GDM1 (cell line): ENCODE data around the gene ZDHHC11B.
"Not testable (repeated sequence)": the region's sequence is repeated elsewhere in the genome, so short reads cannot be mapped to it uniquely, and the experiment has no call there.

ENCODE experiments used
- DNase-seq: peaks from one replicate; lab custom pipeline; 2025; lab: John Stamatoyannopoulos, UW

The ZDHHC11B gene

DNA sequence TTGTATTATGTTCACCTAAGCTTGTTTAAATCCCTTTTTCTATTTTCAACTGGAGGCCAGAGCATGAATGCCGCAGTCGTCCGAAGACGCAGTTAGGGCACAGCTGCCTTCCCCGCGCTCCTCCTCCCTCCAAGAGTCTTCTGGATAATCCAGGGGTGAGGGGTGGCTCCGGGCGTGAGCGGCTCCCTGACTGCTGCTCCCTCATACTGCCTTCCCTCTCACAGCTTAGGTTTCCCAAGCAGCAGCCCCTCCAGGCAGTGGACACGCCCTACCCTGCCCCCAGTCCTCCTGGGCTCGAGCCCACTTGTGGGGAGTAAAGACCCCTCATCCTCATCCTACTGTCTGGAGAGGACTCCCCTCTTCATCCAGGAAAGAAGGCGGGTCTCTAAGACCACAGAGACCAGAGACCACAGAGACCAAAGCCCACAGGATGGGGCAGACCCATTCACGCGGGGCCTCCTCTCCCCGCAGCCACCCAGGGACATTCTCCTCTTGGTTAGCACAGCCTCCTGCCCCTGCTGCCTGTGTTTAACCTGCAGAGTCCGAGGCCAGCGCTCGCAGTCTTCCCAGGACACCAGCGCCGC, 31.9 kb downstream of the ZDHHC11B start:
- DNase-seq: not testable (repeated sequence)

DNA sequence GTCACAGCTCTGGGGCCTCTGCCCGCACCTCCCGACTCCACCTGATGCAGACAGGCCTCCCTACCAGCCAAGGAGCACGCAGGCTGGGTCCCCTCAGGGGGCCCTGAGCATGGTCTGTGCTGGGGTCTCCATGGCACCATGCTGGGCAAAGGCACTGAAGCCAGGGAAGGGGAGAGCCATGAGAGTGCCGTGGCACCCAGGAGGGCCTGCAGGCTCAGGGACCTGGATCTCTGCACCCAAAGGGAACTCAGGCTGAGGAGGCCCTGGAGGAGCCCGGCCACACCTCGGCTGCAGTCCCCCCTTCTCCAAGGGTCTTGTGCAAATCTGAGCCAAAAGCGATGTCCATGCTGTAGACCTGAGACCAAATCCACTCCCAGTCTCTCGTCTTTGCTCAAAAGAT, 32.5 kb downstream of the ZDHHC11B start:
- not testable (repeated sequence) for DNase-seq

DNA sequence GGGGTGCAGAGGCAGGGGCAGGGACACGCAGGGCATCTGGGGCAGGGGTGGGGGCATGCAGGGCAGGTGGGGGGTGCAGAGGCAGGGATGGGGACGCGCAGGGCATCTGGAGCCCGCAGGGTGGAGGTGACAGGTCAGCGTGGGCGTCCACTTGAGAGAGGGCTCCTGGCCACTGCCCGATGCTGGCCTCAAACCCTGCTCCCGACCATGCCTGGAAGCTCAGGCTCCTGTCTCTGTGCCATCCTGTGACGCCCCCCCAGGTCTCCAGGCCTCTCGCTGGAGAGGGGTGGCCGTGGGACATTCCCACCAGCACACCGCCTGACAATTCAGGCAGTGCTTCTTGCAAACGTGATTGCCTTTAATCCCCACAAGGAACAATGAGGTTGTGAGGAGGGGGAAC, 33.0 kb downstream of the ZDHHC11B start:
- DNase-seq: no peak

DNA sequence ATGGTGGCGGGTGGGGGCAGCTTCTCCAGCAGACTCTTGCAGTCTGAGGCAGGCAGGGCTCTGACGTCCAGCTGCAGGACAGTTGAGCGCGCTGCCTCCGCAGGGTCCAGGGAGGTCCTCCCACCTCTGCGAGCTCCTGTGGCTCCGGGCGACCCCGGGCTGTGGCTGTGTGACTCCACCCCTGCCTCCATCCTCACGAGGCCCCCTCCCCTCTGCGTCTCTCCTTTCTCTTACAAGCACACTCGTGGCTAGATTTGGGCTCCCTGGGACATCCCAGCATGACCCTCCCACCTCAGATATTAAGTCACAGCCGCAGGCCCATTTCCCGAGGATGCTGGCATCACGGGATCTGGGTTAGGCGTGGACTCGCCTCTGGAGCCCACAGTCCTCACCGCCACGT, 34.3 kb downstream of the ZDHHC11B start:
- DNase-seq: not testable (repeated sequence)

DNA sequence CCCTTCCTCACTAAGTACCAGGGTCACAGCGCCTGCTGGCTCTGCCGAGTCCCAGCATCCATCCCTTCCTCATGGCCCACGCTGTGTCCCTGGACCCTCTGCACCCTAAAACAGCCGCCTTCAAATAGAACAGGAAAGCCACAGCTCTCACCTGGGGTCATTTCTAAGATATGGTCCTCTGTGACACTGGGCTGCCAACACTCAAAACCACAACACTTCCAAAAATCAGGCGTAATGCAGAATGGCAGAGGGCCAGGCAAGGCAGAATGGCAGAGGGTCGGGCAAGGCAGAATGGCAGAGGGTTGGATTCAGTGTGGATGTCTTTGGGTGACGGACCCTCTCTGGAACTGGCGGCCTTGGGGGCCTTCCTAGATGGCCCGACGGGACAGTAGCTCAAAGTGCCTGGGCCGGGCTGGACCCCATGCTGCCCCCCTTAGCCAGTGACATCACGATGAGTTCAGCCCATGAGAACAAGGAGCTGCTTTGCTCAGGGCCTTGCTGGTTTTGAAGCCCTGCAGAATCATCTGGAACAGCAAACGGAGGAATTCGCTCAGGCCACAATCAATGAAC, 35.3 kb downstream of the ZDHHC11B start:
- no peak for DNase-seq

DNA sequence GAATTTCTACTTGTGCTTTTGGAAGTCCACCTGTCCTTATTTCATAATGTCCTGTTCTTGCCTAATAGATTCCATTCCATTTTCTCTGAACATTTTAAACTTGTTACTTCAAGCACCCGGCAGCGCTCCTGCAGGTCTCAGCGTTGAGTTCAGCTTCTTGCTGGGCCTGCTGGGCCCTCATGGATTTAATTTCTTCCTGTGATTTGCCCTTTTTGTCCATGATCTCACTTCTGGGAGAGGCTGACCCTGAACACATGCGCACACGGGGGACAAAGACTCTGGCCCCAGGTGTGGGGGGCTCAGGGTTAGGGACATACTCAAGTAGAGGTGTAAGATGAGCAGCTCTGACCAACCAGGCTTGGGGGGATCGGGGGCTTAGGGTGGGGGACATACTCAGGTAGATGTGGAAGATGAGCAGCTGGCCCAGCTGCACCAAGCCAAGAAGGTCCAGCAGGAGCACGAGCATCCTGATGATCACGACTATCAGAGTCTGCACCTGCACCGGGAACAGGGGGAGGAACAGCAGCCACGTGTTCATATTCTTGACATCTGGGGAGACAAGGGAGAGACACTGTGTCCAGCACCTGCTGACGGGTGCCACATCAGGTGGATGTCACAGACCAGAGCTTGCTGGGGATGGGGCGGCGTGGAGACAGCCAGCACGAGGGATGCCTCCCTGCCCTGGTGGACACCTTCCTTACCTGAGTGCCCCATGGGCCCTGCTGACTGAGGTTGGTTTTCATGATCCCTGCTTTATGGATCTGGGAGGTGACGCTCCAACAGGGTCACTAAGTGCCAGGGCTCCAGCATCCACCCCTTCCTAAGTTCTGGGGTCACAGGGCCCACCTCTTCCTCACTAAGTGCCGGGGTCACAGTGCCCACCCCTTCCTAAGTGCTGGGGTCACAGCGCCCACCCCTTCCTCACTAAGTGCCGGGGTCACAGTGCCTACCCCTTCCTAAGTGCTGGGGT, 36.2 kb downstream of the ZDHHC11B start:
- DNase-seq: not testable (repeated sequence)

DNA sequence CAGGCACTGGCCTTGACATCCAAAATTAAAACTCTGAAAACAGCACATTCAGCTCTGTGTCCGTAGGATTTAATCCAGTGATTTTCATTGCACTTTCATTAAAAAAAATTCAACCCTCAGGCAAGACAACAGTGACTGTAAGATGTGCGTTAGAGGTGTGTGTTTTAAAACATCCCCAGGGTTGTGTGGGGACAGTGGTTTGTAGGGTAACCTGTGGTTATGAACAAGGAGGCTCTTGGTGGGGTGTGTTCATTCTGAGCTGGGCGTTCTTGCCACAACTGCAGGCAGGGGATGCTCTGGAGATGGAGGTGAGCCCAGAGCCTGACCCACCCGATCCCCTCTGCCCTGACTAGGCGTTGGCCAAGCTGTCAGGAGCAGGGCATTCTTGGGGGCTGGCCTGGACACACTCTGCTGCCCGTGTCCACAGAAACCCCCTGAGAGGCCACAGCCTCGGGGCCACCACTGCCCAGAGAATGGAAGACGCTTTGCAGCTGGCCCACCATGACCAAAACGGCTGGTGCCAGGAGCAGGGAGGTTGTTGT, 37.2 kb downstream of the ZDHHC11B start:
- DNase-seq: not testable (repeated sequence)

DNA sequence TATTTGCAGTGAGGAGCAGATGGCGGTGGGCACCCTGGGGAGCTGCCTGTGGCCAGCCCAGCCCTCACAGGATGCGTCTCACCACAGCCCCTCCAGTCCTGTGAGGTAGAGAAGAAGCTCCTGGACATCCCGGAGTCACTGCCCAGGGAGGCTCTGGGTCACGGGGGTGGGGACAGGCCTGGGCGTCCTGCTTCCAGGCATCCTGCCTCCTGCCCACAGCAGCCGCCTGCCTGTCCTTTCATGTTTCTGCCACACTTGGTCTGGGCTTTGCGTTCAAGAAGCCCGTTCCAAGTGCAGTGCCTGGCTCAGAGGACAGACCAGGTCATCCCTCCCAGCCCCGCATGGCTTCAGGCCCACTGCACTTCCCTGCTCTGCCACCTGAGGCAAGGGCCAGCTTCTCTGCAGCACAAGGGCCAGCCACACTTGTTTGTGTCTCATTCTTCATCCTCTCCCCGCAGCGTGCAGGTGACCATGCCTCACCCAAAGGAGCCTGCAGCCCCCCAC, 38.2 kb downstream of the ZDHHC11B start:
- no peak for DNase-seq

DNA sequence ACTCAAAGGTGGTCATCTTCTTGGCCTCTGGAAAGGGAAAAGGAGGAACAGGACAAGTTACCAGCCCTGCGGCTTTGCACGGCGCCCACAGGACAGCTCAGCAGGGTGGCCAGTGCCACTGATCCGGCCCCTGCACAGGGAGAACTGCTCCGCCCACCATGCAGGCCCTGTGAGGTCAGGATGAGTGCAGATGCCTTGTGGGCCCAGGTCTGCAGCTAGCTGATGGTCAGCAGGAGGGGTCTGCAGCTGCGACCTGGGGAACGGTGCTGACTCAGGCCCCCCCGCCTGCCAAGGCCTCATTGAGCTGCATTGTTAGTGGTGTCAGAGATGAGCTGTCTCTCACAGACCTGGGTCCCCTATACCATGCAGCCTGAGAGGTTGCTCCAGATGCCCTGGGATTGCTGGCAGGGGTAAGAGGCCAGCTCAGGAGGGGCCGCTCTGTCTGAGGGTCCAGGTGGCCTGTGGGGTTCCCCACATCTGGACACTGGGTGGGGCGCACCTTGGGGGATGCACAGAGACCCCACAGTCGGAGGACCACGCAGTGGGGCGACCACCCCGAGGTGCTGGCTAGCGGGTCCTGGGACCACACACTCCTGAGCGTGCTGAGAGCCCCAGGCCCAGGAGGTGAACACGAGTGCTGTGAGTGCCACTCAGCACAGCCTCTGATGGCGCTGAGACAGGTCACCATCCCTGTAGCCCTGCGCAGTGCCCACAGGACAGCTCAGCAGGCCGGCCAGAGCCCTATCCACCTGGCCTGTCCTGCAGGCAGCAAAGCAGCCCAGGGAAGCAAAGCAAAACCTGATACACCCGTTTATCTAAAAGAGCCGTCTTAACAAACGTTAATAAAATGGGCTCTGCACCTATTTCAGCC, 39.0 kb downstream of the ZDHHC11B start:
- not testable (repeated sequence) for DNase-seq

DNA sequence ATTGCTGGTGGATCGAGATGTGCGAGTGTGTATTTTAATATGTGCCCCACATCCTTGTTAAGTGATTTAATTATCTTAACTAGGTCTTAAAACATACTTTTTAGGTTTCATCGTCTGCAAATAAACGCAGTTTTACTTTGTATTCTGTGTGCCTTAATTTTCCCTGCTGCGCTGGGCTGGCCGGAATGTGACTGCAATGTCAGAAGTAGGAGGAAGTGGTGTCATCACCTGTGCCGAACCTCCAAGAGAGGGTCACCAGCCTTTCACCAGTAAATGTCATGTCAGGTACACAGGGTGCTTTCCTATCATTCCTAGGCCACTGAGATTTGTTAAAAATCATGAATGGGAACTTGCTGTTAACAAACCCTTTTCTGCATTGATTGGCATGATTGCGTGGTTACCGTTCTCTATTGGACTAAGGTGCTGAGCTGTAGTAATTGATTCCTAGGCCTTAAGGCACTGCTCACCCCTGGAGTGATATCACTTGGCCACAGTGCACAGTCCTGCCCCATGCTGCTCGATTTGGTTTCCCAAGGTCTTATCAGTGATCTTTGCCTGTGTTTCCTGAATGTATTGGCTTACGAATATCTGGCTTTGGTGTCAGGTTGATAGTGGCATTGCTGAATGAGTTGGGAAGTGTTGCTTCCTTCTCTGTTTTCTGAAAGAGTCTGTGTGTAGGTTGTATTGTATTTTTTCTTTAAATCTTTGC, 40.7 kb downstream of the ZDHHC11B start:
- not testable (repeated sequence) for DNase-seq

DNA sequence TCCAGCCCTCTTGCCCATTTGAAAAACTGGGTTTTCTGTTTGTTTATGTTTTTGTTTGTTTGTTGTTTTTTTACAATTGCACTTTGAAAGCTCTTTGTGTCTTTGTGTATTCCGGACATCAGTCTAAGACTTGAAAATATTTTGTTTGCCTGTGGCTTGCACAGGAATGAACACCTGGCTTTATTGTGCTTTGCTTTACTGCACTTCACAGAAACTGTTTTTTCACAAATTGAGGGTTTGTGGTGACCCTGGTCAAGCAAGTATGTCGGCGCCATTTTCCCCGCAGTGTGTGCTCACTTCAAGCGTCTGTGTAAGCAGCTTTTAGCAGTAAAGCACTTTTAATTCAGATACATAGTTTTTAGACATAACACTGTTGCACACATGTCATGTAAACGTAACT, 42.3 kb downstream of the ZDHHC11B start:
- DNase-seq: not testable (repeated sequence)

DNA sequence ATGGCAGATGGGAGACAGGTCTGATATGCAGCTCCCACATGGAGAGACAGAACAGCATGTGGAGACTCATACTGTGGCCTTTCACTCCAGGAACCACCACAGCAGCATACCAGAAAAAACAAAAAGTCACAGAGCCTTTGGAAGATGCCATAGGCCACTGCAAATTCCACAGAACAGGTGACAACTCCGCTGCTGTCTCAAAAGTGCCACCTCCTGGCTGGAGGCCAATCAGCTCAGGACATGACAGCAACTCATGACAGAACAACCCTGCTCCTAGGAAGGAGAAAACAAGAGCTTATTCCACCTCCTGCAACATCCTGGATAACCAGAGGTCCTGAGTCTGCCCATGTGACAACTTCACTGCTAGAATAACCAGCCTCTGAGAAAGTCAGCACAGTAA, 50.4 kb downstream of the ZDHHC11B start:
- not testable (repeated sequence) for DNase-seq

DNA sequence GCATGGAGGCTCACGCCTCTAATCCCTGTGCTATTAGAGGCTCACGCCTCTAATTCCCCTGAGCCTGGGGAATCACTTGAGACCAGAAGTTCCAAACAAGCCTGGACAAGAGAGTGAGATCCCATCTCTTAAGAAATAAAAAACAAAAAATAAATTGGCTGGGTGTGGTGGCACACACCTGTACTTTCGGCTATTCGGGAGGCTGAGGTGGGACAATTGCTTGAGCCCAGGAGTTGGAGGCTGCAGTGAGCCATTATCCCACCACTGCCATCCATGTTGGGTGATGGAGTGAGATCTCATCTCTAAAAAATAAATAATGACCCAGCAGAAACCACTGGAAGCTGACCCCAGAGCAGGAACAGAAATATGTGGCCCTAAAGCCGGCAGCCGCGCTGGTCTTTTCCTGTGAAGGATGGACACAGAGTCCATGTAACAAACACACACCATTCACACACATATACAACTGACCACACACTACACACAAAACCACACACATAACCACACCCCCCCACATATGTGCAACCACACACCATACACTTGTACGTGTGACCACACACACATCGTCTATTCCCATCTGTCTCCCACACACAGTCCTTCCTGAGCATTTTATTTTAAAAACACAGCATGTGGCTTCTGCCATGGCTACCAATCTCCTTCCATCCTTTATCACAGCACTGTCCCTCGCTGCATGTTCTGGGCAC, 51.6 kb downstream of the ZDHHC11B start:
- not testable (repeated sequence) for DNase-seq

DNA sequence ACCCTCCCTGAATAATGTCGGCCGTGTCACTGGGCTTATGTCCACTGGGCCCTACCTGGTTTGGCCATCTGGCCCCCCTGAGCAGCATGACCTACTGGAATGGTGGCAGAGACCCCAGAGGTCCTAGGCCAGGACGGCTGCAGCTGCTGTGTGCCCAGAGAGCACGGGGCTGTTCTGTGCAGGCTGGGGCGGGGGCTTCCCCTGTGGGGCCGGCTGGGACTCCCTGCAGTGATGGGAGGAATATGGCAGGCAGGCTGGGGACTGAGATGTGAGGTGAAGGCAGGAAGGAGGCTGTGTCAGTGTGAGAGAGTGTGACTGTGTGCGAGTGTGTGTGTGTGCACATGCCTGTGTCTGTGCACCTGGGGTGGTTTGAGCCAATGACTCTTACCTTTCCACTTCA, 55.3 kb downstream of the ZDHHC11B start:
- DNase-seq: not testable (repeated sequence)

DNA sequence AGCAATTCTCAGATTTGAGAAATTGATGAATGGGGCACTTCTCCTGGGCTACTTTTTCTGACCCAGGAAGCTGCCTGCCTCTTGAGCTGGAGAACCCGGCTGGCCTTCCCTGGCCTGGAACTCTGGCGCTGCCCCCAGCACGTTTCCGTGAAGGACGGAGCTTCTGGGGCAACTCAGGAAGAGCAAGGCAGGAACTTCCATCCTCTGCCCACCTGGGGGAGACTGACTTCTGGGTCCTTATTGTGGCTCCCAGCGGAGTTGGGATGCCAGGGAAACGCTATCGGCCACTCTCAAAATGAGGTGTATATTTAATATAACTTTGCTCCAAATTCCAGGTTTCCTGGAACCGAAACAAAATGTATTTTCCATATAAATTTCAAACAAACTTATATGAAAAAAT, 57.4 kb downstream of the ZDHHC11B start:
- not testable (repeated sequence) for DNase-seq

DNA sequence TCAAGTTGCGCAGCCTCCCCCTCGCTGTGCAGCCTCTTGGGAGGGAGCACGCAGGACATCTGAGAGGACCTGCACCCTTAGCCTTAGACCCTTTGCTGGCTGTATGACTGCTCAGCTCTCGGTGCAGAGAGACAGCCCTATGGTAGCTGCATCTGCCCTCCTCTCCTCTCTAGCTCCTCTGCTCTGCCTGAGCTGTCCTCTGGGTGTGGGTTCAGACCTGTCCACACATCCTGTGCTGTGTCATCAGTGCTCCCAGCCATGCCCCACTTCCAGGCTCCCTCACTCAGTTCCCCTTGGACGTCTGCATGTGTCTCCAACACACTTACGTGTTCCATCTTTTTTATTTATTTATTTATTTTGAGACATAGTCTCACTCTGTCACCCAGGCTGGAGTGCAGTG, 60.7 kb downstream of the ZDHHC11B start:
- DNase-seq: not testable (repeated sequence)

DNA sequence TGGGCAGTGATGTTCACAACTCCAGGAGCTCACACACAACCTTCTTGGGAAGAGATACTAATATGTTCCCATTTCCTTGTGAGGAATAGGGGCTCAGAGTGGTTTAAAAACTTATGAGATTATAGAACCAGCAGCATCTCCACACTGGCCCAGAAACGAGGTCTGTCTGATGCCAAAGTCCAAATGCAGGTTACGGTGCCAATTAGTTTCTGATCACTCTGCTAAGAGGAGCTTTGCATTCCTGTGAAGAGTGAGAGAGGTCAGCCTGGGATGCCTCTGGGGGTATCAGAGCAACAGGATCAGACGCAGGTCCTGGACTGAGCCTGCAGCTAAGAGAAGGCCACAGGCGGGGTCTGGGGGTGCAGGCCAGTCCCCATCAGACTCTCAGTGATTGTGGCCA, 61.2 kb downstream of the ZDHHC11B start:
- DNase-seq: not testable (repeated sequence)

DNA sequence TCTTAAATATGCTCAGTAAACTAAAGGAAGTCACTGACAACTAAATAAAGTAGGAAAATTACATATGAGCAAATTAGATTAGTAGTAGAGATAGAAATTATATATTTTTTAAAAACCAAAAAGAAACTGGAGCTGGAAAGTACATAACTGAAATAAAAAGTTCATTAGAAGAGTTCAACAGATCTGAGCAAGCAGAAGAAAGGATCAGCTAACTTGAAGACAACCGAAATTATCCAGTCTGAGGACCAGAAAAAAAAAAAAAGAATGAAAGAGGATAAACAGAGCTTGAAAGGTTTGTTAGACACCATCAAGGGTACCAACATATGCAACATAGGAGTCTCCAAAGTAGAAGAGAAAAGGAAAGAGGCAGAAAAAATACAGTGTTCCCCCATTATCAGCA, 65.2 kb downstream of the ZDHHC11B start:
- DNase-seq: not testable (repeated sequence)

DNA sequence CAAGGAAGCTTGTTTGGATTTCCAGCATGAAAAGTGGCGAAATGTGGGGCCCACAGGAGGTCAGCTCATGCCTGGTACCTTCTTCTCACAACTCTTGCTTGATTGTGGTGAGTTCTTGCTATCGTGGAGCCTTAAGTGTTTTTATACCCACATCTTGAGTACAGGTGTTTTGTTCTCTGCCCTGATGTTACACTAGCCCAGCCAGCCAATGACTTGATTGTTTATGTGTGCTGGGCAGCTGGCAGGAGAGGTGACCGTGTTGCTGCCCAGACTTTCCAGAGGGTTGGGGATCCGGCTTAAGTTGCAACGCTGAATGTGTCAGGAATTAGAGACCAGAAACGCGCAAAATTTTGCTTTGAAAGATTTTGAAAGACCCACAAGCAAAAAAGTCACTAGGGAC, 67.4 kb downstream of the ZDHHC11B start:
- no peak for DNase-seq

DNA sequence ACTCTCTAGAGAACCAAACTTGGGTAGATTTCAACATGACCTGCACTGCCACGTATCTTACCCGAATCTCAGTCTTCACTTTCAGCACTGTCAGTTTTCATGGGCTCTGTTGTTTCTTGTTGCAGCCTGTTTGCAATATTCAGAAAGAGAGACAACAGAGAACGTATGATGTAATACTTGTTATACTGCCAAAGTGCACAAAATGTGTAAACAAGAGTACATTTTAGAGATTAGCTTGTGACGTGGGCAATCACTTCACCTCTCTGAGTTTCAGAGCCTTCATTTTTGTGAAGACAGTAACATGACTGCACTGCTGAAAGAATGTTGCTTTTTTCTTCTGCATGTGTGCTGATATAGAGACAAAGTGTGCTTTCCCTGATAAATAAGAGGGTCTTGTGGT, 67.8 kb downstream of the ZDHHC11B start:
- not testable (repeated sequence) for DNase-seq
